Measurements from ENCODE around the gene TSPAN14. TPM values are rescaled to one million over a fixed set of nuclear protein-coding genes. Genes with fewer than 3 reads are reported as not detected.
A peak's percentile ranks its signal among the peaks of the same experiment; 100 is the strongest.

Gene TSPAN14
- total RNA-seq, 2 donors from 2014 or later = 56.5 to 76.6 TPM

GRCh38 chr10:80464557-80465450 is 10.7 kb downstream of the TSPAN14 start:
- Mint-ChIP-seq H3K4me1 (ENCODE audit: low read depth in 2 of 2) (peaks cover 93 to 96% of the 10 kb centered on the region in 2 donors), H3K9me3 (no peaks in the 10 kb centered on the region), H3K27ac (peak overlapping the region; percentile 95 to 98), H3K27me3 (no peaks in the 10 kb centered on the region), H3K36me3 (peaks cover 4% of the 10 kb centered on the region), H3K4me3 (peak overlapping the region; percentile 70)
- DNase-seq (ENCODE audit: low spot score) (no peak), ATAC-seq (no peak)

GRCh38 chr10:80465451-80465835 is 11.3 kb downstream of the TSPAN14 start:
- no peak for DNase-seq (ENCODE audit: low spot score)
- ATAC-seq = no peak
- H3K27ac Mint-ChIP-seq = peak overlapping the region; percentile 75 to 95
- peaks cover 4% of the 10 kb centered on the region for H3K36me3 Mint-ChIP-seq
- H3K4me3 Mint-ChIP-seq = peak overlapping the region; percentile 70
- H3K27me3 Mint-ChIP-seq = no peaks in the 10 kb centered on the region
- peaks cover 90% of the 10 kb centered on the region in 2 donors for H3K4me1 Mint-ChIP-seq (ENCODE audit: low read depth in 2 of 2)
- H3K9me3 Mint-ChIP-seq = no peaks in the 10 kb centered on the region

GRCh38 chr10:80465839-80466590 is 11.9 kb downstream of the TSPAN14 start:
- H3K4me1 Mint-ChIP-seq (ENCODE audit: low read depth in 2 of 2) = peaks cover 89 to 90% of the 10 kb centered on the region in 2 donors
- ATAC-seq (no peak), DNase-seq (ENCODE audit: low spot score) (no peak)
- peaks cover 4% of the 10 kb centered on the region for H3K36me3 Mint-ChIP-seq
- H3K9me3 Mint-ChIP-seq = no peaks in the 10 kb centered on the region
- H3K27me3 Mint-ChIP-seq = no peaks in the 10 kb centered on the region
- H3K4me3 Mint-ChIP-seq = peak overlapping the region; percentile 70
- peak overlapping the region; percentile 75 to 95 for H3K27ac Mint-ChIP-seq

- peaks cover 4% of the 10 kb centered on the region for H3K36me3 Mint-ChIP-seq
- peak overlapping the region; percentile 75 to 95 for H3K27ac Mint-ChIP-seq
- DNase-seq (ENCODE audit: low spot score) = no peak
- peaks cover 88 to 90% of the 10 kb centered on the region in 2 donors for H3K4me1 Mint-ChIP-seq (ENCODE audit: low read depth in 2 of 2)
- H3K4me3 Mint-ChIP-seq = peak overlapping the region; percentile 70
- no peak for ATAC-seq
- no peaks in the 10 kb centered on the region for H3K27me3 Mint-ChIP-seq
- H3K9me3 Mint-ChIP-seq = no peaks in the 10 kb centered on the region
Measured at GRCh38 chr10:80466724-80467326, 12.7 kb downstream of the TSPAN14 start.

- ATAC-seq (peak; percentile 64 to 66), DNase-seq (ENCODE audit: low spot score) (no peak)
- Mint-ChIP-seq H3K27ac (peak overlapping the region; percentile 75 to 95), H3K4me3 (peak overlapping the region; percentile 70), H3K4me1 (ENCODE audit: low read depth in 2 of 2) (peaks cover 87 to 90% of the 10 kb centered on the region in 2 donors), H3K36me3 (peaks cover 4% of the 10 kb centered on the region), H3K27me3 (no peaks in the 10 kb centered on the region), H3K9me3 (no peaks in the 10 kb centered on the region)
Measured at GRCh38 chr10:80468002-80468401, 13.9 kb downstream of the TSPAN14 start.

- ATAC-seq = no peak
- DNase-seq (ENCODE audit: low spot score) = no peak
- no peaks in the 10 kb centered on the region for H3K9me3 Mint-ChIP-seq
Measured at GRCh38 chr10:80468806-80469421, 14.8 kb downstream of the TSPAN14 start.

GRCh38 chr10:80470266-80470665 is 16.2 kb downstream of the TSPAN14 start:
- no peaks in the 10 kb centered on the region for H3K27me3 Mint-ChIP-seq
- ATAC-seq (no peak), DNase-seq (ENCODE audit: low spot score) (no peak)
- H3K36me3 Mint-ChIP-seq = no peaks in the 10 kb centered on the region
- H3K27ac Mint-ChIP-seq = peak overlapping the region; percentile 75 to 95
- no peak overlapping the region for H3K4me3 Mint-ChIP-seq
- peaks cover 80 to 85% of the 10 kb centered on the region in 2 donors for H3K4me1 Mint-ChIP-seq (ENCODE audit: low read depth in 2 of 2)
- no peaks in the 10 kb centered on the region for H3K9me3 Mint-ChIP-seq

More at GRCh38 chr10:80468806-80469421, 14.8 kb downstream of the TSPAN14 start:
- Mint-ChIP-seq H3K27ac (peak overlapping the region; percentile 75 to 95), H3K4me1 (ENCODE audit: low read depth in 2 of 2) (peaks cover 82 to 84% of the 10 kb centered on the region in 2 donors), H3K4me3 (peak overlapping the region; percentile 70), H3K27me3 (no peaks in the 10 kb centered on the region), H3K36me3 (no peaks in the 10 kb centered on the region)

- no peaks in the 10 kb centered on the region for H3K27me3 Mint-ChIP-seq
- peak; percentile 34 to 67 for ATAC-seq
Measured at GRCh38 chr10:80471001-80471400, 16.9 kb downstream of the TSPAN14 start.

GRCh38 chr10:80471715-80472233 is 17.7 kb downstream of the TSPAN14 start:
- Mint-ChIP-seq H3K27ac (peak overlapping the region; percentile 75 to 95), H3K4me1 (ENCODE audit: low read depth in 2 of 2) (peaks cover 67 to 70% of the 10 kb centered on the region in 2 donors), H3K4me3 (peak overlapping the region; percentile 59), H3K27me3 (no peaks in the 10 kb centered on the region), H3K9me3 (no peaks in the 10 kb centered on the region), H3K36me3 (no peaks in the 10 kb centered on the region)
- DNase-seq (ENCODE audit: low spot score) = no peak
- ATAC-seq = peak; percentile 1 to 29

More at GRCh38 chr10:80471001-80471400, 16.9 kb downstream of the TSPAN14 start:
- DNase-seq (ENCODE audit: low spot score) = no peak
- Mint-ChIP-seq H3K9me3 (no peaks in the 10 kb centered on the region), H3K36me3 (no peaks in the 10 kb centered on the region), H3K27ac (peak overlapping the region; percentile 75 to 95), H3K4me1 (ENCODE audit: low read depth in 2 of 2) (peaks cover 74 to 78% of the 10 kb centered on the region in 2 donors), H3K4me3 (peak overlapping the region; percentile 59)

GRCh38 chr10:80472234-80473095 is 18.4 kb downstream of the TSPAN14 start:
- DNase-seq (ENCODE audit: low spot score) (peak; percentile 65), ATAC-seq (peak; percentile 89 to 92)
- Mint-ChIP-seq H3K9me3 (no peaks in the 10 kb centered on the region), H3K27ac (peak overlapping the region; percentile 75 to 95), H3K4me3 (peak overlapping the region; percentile 59), H3K4me1 (ENCODE audit: low read depth in 2 of 2) (peaks cover 68% of the 10 kb centered on the region in 2 donors), H3K27me3 (no peaks in the 10 kb centered on the region), H3K36me3 (no peaks in the 10 kb centered on the region)

GRCh38 chr10:80473096-80473657 is 19.1 kb downstream of the TSPAN14 start:
- peak overlapping the region; percentile 59 for H3K4me3 Mint-ChIP-seq
- H3K27ac Mint-ChIP-seq = peak overlapping the region; percentile 75 to 95
- peaks cover 68% of the 10 kb centered on the region in 2 donors for H3K4me1 Mint-ChIP-seq (ENCODE audit: low read depth in 2 of 2)
- H3K9me3 Mint-ChIP-seq = no peaks in the 10 kb centered on the region
- peaks cover 6% of the 10 kb centered on the region for H3K36me3 Mint-ChIP-seq
- H3K27me3 Mint-ChIP-seq = no peaks in the 10 kb centered on the region
- no peak for DNase-seq (ENCODE audit: low spot score)
- no peak for ATAC-seq

Data from natural killer cell treated with Interleukin-12 subunit alpha and Interleukin-12 subunit beta and Interleukin-15 and Interleukin-18, amount 100 ng/mL, for 72 hours (primary cell).